GM18873 (cell line): ENCODE results near the gene PRDM16.

Experiments
- ATAC-seq: cut with Tn5 transposase; IDR thresholded peaks from one replicate; pipeline ENCODE4 v1.9.1; 2021; ENCODE audit warnings: mild to moderate bottlenecking, moderate library complexity, moderate number of reproducible peaks; ENCODE audit not compliant: unreplicated experiment, low FRiP score

The PRDM16 gene

GRCh38 chr1:3459940-3460671 is 391.1 kb downstream of the PRDM16 start:
- ATAC-seq: no peak

GRCh38 chr1:3460672-3461131 is 391.7 kb downstream of the PRDM16 start:
- ATAC-seq: no peak

- ATAC-seq: no peak
Observed at GRCh38 chr1:3461238-3461933, 392.4 kb downstream of the PRDM16 start.

DNA sequence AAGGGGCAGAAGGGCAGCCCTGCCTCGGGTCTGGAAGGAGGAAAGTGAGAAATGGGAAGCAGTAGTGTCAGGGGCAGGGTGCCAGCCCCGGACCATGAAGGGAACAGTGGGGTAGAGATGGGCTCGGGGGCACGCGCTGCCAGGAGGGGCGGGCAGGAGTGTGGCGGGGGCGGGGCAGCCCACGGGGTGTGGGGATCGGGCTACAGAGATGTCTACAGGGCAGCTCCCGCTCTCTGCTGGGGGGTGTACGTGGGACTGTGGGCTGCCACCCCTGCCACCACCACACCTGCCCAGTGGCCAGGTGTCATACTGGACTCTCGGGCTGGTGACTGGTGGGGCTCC is 392.9 kb downstream of the PRDM16 start:
- ATAC-seq: no peak

GRCh38 chr1:3462356-3463012 is 393.5 kb downstream of the PRDM16 start:
- no peak for ATAC-seq

GRCh38 chr1:3463013-3463385 is 394.0 kb downstream of the PRDM16 start:
- ATAC-seq: no peak

- no peak for ATAC-seq
Observed at GRCh38 chr1:3463408-3463863, 394.4 kb downstream of the PRDM16 start.

DNA sequence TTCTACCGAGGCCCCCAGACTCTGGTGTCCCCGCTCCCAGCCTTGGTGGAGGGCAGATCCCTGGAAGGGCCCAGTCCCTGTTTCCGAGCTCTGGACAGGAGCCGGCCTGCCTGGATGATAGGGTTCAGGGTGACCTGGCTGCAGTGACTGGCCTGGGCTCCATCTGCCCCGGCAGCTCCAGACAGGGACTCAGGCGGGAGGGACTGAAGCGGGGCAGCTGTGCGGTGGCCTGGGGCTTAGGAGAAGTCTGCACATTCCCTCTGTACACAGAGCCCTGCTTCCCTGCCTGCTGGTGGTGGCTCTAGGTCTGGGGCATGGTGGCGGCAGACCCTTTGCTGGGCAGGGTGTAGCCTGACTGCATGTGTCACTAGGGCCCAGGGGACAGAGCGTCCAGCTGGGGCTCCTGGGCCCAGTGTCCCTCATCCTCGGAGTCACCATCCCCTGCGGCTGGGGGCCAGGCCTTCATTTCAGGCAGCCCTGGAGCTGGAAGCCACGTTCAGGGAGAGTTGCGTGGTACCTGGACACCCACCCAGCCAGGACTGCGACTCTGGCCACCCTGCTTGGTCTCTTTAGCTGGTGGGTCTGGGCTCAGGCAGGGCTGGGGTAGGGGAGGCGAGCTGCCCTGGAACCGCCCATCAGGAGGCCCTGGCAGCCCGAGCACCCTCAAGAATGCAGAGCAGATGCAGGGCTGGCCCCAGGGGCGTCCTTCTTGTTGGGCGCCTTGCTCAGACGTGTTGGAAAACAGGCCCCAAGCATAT is 395.1 kb downstream of the PRDM16 start:
- ATAC-seq: no peak

DNA sequence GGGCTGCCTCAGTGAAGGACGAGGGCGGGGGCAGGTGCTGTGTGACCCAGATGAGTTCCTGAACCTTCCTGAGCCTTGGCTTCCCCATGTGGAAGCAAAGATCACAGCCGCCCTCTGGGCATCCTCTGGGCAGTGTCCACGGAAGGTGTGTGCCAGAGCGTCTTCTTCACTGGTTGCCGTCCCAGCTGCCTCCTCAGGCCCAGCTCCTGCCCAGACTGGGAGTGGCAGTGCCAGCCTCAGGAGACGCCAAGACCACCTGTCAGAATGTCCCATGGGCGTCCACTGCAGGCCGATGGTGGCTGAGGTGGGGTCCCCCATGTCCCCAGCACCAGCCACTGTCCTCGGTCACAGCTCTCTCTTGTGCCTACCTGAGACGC is 395.6 kb downstream of the PRDM16 start:
- no peak for ATAC-seq

GRCh38 chr1:3465091-3465934 is 396.3 kb downstream of the PRDM16 start:
- no peak for ATAC-seq

- no peak for ATAC-seq
Observed at GRCh38 chr1:3465935-3466321, 396.9 kb downstream of the PRDM16 start.

DNA sequence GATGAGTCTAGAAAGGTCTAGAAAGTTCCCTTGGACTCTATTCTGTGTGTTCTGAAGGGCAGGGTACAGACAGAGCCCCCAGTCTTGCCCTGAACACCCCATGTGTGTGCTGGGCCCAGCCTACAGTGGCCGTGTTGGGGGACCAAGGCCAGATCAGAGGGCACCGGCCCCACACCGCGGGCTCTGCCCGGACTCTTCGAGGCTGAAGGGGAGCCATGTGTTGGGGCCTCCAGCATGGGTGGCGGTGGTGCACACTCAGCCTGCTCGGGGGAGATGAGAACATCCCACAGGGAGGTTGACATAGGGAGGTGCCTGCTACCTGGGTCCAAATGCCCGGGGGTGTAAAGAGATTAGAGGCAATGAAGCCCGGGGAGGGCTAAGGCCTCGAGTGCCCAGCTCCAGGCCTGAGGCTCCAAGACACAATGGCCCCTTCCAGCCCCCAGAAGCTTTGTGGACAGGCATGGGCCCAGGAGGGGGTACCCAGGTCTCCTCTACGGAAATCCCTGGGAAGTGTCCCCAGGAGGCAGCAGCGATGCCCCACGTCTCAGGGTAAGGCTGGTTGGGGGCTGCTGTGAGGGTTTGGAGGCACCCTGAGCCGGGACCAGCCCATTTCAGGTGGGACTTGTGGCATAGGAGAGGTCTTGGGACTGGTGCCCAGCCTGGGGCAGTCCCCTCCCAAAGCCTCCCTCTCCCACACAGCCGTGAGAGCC is 397.5 kb downstream of the PRDM16 start:
- ATAC-seq: no peak

- ATAC-seq: no peak
Observed at GRCh38 chr1:3467096-3468036, 398.4 kb downstream of the PRDM16 start.

- no peak for ATAC-seq
Observed at GRCh38 chr1:3468236-3469103, 399.5 kb downstream of the PRDM16 start.

DNA sequence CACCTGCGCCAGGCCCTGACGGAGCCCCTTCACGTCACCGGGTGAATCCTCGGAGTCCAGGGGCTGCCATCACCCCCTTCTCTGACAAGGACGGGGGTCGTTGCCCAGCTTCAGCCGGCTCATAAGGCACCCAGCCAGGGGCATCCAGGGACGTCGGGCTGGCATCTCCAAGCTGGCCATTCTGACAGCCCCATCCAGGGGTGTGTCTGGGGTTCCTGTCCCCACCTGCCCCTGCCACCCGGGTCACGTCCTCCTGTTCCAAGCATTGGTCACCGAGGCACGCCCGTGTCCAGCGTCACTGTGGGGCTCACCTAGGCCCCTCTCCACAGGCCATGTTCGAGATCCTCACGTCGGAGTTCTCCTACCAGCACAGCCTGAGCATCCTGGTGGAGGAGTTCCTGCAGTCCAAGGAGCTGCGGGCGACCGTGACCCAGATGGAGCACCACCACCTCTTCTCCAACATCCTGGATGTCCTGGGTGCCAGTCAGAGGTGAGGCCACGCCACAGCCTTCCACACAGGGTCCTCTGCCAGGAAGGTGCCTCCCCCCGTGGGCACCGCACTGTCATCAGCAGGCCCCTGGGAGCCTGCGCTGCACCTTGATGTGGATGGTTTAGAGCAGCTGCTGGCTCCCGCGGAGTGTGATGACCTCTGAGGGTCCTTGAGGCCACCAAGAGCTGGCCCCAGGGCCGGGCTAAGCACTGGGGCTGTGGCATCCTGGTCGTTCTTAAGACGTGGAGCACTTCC is 400.3 kb downstream of the PRDM16 start:
- no peak for ATAC-seq

DNA sequence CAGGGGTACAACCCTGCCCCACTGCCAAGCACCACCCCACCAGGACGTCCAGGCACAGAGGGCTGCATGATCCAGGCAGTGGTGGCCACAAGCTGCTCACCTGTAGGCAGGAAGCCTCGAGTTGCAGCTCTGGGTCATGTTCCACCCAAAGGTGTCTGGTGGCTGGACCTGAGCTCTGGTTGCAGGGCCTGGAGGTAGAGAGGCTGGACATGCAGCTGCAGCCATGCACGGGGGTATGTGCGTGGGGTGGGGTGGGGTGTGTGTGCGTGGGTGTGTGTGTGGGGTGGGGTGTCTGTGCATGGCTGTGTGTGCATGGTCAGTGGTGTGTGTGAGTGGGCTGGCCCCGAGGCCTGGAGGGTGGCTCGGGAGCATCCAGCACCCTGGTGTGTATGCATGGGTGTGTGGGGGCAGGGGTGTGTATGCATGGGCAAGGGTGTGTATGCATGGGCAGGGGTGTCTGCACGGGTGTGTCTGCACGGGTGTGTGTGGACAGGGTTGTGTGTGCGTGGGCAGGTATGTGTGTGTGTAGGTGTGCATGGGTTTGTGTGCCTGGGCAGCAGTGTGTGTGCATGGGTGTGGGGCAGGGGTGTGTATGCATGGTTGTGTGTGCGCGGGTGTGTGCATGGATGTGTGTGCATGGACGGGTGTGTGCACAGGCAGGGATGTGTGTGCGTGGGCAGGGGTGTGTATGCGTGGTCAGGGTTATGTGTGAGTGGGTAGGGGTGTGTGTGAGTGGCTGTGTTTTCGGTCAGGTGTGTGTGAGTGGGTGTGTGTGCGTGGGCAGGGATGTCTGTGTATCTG is 401.0 kb downstream of the PRDM16 start:
- ATAC-seq: no peak
